Nephron (organoid): ENCODE results near the gene WASF2.
"Not testable (repeated sequence)": the region's sequence is repeated elsewhere in the genome, so short reads cannot be mapped to it uniquely, and the experiment has no call there.

Experiments used
- H3K27ac Mint-ChIP-seq, 3 experiments: 2 replicates each; pipeline ENCODE4 v1.8.0; 2020; ENCODE audit warnings: mixed read lengths in 3 of 3, mild to moderate bottlenecking in 2 of 3, moderate library complexity in 1 of 3
- H3K27me3 Mint-ChIP-seq: 2 replicates; pipeline ENCODE4 v1.8.0; 2021; ENCODE audit warnings: low read depth, mild to moderate bottlenecking, moderate library complexity, mixed read lengths
- H3K36me3 Mint-ChIP-seq: 2 replicates; pipeline ENCODE4 v1.8.0; 2020; ENCODE audit warnings: low read depth, mixed read lengths
- H3K4me1 Mint-ChIP-seq: 2 replicates; pipeline ENCODE4 v1.8.0; 2020; ENCODE audit warnings: mixed read lengths
- H3K4me3 Mint-ChIP-seq, 3 experiments: 2 replicates each; pipeline ENCODE4 v1.8.0; 2020; ENCODE audit warnings: mild to moderate bottlenecking in 3 of 3, mixed read lengths in 3 of 3, moderate library complexity in 2 of 3
- H3K9me3 Mint-ChIP-seq: 2 replicates; pipeline ENCODE4 v1.8.0; 2020; ENCODE audit warnings: mixed read lengths
- TF ChIP-seq, protein P1 (sequence below), 3 experiments: fragments of 200-600 bp; sonication (generic); IDR thresholded peaks; one replicate each; pipeline ENCODE4 v1.5.0; 2021; ENCODE audit warnings: antibody characterized with exemption in 3 of 3; ENCODE audit not compliant: unreplicated experiment in 3 of 3

The WASF2 gene, protein sequence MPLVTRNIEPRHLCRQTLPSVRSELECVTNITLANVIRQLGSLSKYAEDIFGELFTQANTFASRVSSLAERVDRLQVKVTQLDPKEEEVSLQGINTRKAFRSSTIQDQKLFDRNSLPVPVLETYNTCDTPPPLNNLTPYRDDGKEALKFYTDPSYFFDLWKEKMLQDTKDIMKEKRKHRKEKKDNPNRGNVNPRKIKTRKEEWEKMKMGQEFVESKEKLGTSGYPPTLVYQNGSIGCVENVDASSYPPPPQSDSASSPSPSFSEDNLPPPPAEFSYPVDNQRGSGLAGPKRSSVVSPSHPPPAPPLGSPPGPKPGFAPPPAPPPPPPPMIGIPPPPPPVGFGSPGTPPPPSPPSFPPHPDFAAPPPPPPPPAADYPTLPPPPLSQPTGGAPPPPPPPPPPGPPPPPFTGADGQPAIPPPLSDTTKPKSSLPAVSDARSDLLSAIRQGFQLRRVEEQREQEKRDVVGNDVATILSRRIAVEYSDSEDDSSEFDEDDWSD

DNA sequence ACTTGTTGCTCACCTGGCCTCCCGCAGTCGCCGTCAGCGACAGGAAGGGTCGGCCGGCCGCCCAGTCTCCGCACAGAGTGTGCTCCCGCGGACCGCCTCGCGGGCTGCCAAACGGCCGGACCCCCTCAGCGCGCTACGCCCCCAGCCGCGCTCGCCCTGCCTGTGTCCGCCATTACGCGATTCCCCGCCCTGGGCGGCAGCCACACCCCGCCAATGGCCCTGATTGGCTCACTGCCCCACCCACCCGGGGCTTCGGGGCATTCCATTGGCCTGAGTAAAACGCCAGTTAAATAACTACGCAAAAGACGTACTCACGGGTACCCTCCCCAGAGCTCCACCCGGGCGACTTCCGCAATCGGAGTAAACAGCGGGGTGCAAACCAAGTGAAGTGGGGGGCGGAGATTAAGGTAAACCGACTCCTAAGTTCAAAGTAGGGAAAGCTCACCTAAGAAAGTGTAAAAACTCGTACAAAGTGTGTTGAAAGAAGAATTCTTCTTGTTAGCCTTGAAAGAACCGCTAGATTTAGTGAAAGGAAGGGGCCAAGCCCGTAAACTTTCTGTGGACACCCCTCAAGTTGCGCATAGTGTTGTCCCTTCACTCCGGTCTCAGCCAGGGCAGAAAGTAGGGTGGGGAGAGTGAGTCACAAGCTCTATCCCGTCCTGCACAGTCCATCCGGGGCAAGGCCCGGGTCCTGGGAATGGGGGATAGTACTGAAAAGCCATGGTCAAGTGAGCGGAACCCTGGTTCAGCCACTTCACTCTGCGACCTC, at the start of gene WASF2:
Gene WASF2 (minus strand): TSS at position 195 of the 769 bp plus-strand sequence. CDS start 61,277 bp downstream, outside the sequence.
- TF ChIP-seq, protein P1, sequence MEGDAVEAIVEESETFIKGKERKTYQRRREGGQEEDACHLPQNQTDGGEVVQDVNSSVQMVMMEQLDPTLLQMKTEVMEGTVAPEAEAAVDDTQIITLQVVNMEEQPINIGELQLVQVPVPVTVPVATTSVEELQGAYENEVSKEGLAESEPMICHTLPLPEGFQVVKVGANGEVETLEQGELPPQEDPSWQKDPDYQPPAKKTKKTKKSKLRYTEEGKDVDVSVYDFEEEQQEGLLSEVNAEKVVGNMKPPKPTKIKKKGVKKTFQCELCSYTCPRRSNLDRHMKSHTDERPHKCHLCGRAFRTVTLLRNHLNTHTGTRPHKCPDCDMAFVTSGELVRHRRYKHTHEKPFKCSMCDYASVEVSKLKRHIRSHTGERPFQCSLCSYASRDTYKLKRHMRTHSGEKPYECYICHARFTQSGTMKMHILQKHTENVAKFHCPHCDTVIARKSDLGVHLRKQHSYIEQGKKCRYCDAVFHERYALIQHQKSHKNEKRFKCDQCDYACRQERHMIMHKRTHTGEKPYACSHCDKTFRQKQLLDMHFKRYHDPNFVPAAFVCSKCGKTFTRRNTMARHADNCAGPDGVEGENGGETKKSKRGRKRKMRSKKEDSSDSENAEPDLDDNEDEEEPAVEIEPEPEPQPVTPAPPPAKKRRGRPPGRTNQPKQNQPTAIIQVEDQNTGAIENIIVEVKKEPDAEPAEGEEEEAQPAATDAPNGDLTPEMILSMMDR (IDR thresholded peaks at IDR 0.05; ENCODE audit: unreplicated experiment in 3 of 3), result no peak
- H3K27me3 Mint-ChIP-seq, result no peaks in the 10 kb centered on the region
- peaks cover 38% of the 10 kb centered on the region for H3K4me1 Mint-ChIP-seq

DNA sequence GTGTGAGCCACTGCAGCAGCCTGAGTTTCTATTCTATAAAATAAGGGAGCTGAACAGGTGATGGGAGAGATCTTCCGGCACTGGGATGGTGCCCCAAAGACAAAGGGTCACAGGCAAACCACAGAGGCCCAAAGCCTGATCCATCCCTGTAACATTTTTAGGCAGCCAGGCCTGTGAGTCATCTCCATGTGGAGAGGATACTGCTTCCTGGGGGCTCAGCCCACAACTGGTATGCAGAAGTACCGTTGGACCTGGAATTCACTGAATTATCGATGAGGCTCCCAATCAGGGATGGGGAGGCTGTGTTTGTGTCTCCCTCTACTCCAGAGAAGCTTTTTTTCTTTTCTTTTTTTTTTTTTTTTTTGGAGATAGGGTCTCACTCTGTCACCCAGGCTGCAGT, 48.8 kb upstream of the WASF2 start:
- H3K9me3 Mint-ChIP-seq, result no peaks in the 10 kb centered on the region
- TF ChIP-seq, protein P1 (IDR thresholded peaks at IDR 0.05; ENCODE audit: unreplicated experiment in 3 of 3), result no peak

More for the DNA sequence above, at the start of gene WASF2:
- Mint-ChIP-seq H3K9me3 (no peaks in the 10 kb centered on the region), H3K27ac (peak within 1 kb of the TSS; percentile 100), H3K36me3 (no peaks in the 10 kb centered on the region), H3K4me3 (peak within 1 kb of the TSS; percentile 93 to 99 (median 95))

DNA sequence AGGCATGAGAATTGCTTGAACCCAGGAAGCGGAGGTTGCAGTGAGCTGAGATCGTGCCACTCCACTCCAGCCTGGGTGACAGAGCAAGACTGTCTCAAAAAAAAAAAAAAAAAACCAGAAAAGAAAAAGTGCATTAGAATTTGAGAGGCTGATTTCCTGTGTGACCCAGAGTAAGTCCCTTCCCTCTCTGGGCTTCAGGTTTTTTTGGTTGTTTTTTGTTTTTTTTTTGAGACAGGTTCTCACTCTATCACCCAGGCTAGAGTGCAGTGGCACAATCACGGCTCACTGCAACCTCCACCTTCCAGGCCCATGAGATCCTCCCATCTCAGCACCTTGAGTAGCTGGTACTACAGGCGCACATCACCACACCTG, 48.3 kb upstream of the WASF2 start:
- not testable (repeated sequence) for H3K4me3 Mint-ChIP-seq, H3K27me3 Mint-ChIP-seq, H3K9me3 Mint-ChIP-seq
- Mint-ChIP-seq H3K36me3 (peaks cover 41% of the 10 kb centered on the region), H3K4me1 (peaks cover 54% of the 10 kb centered on the region), H3K27ac (peak overlapping the region in 1 of 3 experiments; percentile 31)

More for the DNA sequence above, 48.8 kb upstream of the WASF2 start:
- Mint-ChIP-seq H3K27ac (peak overlapping the region in 1 of 3 experiments; percentile 31), H3K4me1 (peaks cover 53% of the 10 kb centered on the region), H3K36me3 (peaks cover 39% of the 10 kb centered on the region), H3K4me3 (no peak overlapping the region), H3K27me3 (no peaks in the 10 kb centered on the region)

DNA sequence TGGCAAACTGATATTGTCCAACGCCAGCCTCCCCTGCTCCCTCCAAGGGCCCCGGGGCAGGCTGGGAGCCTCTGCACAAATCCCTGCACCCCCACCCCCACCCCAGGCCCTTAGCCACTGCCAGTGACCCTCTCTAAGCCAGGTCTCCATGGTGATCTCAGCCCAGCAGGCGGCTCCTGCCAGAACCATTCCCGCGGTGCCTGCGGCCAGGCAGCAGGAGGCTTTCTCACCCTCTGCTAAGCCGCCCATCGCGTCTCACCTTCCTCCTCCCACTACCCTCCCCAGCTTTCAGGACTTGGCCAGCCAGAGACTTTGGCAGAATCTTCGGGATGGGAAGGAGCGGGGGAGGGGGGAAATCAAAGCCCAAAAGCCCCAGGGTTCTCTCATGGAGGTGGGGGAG, 46.8 kb upstream of the WASF2 start:
- Mint-ChIP-seq H3K36me3 (peaks cover 50% of the 10 kb centered on the region), H3K4me1 (peaks cover 49% of the 10 kb centered on the region), H3K27me3 (no peaks in the 10 kb centered on the region), H3K9me3 (no peaks in the 10 kb centered on the region), H3K4me3 (peak overlapping the region in 2 of 3 experiments; percentile 38 to 66), H3K27ac (peak overlapping the region; percentile 91 to 98 (median 92))
- TF ChIP-seq, protein P1 (IDR thresholded peaks at IDR 0.05; ENCODE audit: unreplicated experiment in 3 of 3), result no peak

DNA sequence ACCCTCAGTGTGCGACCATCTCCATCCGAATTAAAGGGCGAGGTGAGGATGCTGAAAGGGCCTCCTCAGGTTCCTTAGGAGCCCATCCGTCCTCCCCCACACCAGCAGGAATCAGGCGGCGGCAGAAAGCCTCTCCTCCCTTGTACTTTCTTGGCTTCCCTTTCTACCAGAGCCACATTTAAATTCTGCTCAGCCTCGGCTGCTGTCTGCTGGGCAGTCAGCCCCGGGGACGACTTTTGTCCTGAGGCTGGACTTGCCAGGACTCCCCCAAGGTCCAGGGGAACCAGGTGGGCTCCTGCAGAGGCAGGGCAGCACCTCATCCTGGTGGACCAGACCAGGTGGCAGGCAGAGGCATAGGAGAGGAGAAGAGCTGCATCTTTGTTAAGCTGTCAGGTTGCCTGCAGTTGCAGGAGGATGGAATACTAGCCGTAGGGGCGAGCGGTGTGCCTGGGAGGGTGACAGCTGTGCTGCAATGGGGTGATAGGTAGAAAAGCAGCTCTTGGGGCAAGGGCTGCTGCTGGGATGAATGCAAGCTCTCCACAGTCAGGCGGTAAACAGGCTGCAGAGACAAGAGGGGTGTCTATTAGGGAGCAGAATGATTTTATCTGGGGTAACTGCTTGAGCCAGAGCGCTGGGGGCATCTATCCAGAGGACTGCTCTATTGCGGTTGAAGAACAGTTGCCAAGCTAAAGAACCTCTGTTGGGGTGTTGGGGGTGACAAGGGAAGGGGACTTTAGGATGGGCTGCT, 46.2 kb upstream of the WASF2 start:
- H3K4me3 Mint-ChIP-seq, result peak overlapping the region; percentile 15 to 66 (median 38)

More for the DNA sequence above, 46.2 kb upstream of the WASF2 start:
- TF ChIP-seq, protein P1 (IDR thresholded peaks at IDR 0.05; ENCODE audit: unreplicated experiment in 3 of 3), result no peak
- Mint-ChIP-seq H3K27me3 (no peaks in the 10 kb centered on the region), H3K9me3 (no peaks in the 10 kb centered on the region), H3K36me3 (peaks cover 51% of the 10 kb centered on the region), H3K27ac (peak overlapping the region; percentile 91 to 98 (median 92)), H3K4me1 (peaks cover 49% of the 10 kb centered on the region)
